HTERT RPE-1 (cell line): Measurements from ENCODE around the gene NDFIP1.

Experiments used
- in situ Hi-C: fragments of 300-500 bp; cut with MboI; formaldehyde crosslinking; loops from 4 replicates; pipeline ENCODE4 v1.14.3; 2020; ENCODE audit warnings: low sequenced_read_pairs

Gene NDFIP1

DNA sequence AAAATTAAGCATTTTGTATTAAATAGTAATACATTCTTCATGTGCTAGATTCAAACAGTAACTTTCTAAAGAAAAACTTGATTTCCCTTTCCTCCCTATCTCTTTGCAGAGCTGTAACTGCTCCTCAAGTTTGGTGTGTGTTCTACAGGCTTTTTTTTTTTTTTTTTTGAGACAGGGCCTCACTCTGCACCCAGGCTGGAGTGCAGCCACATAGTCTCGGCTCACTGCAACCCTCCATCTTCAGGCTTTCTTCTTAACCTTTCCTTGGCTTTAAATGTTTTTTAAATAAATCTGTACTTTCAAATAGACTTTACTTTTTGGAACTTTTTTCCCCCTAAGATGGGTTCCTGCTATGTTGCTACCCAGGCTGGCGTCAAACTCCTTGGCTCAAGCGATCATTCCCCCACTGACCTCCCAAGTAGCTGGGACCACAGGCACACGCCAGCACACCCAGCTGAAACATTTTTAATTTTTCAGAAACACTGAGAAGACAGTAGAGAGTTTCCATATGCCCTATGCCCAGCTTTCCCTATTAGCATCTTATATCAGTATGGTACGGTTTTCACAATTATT is 9.1 kb downstream of the NDFIP1 start:
- in situ Hi-C loops: no loop called here

DNA sequence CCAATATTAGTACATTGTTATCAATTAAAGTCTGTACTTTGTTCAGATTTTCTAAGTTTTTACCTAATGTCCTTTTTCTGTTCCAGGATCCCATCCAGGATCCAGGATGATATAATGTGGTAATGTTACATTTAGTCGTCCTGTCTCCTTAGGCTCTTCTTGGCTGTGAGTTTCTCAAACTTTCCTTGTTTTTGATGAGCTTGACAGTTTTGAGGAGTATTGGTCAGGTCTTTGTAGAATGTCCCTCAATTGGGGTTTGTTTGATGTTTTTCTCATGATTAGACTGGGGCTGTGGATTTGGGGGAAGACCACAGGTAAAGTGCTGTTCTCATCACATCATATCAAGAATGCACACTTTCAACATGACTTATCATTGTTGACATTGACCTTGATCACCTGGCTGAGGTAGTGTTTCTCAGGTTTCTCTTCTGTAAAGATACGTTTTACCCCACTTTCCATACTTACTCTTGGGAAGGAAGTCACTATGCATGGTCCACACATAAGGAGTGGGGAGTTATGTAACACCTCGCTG is 9.6 kb downstream of the NDFIP1 start:
- in situ Hi-C loops: no loop called here

DNA sequence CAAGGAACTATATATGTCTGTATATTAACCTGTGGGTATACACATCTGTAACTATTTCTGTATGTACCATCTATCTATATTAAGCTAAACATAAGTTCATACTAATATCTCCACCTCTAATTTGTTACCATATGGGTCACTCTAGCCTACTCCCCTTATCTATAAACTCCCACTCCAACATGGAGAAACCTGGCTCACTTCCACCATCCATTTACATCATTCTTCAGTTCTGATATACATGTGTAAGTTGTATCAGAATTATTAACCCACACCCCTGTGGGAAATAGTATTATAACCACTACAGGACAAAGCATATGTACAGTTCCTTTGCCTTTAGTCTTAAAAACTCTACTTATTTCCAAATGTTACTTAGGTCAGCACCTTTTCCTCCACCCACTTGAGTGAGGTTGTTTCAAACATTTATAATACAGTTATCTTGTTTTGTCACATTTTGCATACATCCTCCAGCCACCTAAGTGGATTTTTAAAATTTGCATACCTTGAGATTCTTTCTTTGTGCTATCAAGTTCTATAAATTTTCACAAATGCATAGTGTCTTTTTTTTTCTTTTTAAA is 10.6 kb downstream of the NDFIP1 start:
- in situ Hi-C loops: no loop called here

DNA sequence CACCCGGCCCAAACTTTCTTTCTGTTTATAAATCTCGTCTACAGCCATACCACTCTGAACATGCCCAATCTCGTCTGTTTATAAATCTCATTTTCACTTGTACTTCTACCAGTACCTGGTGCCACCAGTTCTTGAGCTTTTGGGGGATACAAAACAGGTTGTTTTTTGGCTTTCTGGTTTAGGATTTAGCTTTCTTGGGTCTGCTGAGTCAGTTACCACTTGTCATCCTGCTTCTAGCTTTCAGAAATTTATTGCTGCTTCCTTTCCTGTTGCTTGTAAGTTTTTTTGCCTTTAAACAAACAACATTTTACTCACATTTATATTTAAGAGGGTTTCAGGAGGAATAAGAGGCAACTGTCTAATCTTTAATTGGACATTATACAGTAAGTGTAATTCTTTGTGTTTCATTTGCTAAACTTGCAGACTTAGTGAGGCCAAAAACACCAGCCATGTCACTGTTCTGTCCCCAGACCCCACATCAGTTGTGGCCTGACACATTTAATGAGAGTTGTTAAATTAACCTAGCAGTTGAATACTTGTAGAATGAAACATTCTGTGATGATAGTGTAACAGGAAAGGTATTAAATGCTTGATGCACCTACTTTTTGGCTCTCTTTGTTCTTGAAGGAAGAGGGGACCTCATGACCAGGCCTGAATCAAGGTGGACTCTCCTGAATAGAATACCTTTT is 11.8 kb downstream of the NDFIP1 start:
- in situ Hi-C loops: no loop called here

DNA sequence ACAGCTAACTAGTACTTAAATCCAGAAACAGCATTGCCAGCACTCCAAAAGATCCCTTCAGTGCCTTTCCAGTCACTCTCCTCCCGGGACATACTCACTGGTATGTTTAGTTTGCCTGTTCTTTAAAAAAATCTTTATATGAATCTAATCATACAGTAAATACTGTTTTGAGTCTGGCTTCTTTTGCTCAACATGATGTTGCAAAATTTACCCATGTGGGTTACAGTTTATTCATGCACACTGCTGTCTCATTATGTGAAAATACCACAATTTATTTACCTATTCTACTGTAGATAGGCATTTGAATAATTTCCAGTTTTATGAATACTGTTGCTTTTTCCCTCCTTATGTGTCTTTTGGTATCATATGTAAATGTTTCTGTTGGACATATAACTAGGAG is 13.5 kb downstream of the NDFIP1 start:
- in situ Hi-C loops: no loop called here

DNA sequence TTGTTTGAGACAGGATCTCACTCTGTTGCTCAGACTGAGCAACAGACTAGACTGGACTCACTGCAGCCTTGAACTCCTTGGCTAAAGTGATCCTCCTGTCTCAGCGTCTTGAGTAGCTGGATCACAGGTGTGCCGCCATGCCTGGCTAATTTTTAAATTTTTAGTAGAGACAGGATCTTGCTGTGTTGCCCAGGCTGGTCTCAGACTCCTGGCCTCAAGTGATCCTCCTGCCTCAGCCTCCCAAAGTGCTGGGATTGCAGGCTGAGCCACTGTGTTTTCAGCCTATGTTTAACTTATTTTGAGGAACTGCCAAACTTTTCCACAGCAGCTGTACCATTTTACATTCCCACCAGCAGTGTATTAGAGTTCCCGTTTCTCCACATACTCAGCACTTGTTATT is 16.8 kb downstream of the NDFIP1 start:
- in situ Hi-C loops: no loop called here

DNA sequence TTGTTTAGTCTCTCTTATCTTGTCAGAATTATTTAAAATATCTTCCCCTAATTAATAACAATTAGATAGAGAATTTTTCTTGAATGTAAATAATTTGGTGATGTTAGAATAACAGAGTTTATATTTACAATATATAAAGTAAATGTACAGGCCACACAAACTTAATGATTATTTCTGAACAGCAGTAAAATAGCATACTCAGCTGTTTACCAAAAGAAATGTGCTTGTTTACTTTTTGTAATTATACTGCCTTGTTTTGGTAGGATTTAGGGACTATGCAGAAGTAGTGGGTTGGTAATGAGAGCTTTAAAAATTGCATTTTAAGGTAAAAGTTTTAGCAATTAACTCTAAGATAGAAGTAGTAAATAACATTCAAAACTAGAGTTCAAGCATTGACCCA is 17.4 kb downstream of the NDFIP1 start:
- in situ Hi-C loops: no loop called here

DNA sequence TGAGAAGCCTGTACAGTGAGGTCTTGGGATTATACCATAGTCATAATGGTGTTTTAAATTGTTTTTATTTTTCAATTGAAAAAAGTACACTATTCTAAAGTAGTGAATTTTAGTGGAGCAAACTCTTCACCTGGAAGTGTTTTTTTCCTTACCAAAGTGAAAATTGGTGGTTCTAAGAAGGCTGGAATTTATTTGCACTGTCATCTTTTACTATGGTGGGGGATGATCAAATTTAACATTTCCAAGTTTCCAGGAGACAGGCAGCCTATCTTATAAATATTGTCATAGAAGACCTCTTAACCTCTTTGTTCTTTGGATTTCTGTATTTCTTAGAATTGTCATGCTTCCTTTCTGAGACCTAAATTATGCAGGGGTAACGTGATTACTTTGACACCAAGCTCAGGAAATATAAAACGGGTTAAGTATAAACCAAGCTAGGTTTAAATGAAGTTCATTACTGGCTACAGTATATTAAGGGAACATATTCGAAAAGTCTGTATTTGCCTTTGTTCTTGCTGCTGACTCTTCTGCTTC is 20.2 kb downstream of the NDFIP1 start:
- in situ Hi-C loops: no loop called here

DNA sequence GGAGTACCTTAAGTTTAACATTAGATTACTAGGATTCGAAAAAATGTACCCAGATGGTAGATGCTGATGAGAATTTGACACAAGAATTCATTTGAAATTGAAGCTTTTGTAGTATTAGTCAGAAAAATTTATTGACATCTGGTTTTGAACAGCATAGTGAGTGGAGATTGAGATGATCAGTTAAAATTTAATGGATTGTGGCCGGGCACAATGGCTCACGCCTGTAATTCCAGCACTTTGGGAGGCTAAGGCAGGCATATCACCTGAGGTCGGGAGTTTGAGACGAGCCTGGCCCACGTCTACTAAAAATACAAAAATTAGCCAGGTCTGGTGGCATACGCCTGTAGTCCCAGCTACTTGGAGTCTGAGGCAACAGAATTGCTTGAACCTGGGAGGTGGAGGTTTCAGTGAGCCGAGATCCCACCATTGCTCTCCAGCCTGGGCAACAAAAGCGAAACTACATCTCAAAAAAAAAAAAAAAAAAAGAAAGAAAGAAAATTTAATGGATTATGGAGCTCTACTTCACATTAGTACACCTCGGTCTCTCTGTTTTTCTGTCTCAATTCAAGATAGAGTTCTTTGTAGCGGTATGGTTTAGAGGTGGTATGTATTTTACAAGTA is 21.0 kb downstream of the NDFIP1 start:
- in situ Hi-C loops: no loop called here

DNA sequence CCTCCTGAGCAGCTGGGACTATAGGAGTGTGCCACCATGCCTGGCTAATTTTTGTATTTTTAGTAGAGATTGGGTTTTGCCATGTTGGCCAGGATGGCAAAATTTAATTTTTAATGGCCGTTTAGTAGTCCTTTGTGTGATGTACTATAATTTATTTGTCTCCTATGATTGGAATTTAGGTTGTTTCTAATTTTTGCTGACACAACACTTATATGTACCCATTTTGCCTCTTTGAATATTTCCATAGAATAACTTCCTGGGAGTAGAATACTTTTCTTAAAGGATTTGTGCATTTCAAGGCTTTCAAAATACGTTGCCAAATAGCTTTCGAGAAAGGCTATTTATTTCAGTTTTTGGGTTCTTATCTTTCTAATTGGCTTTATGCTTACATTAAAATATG is 22.8 kb downstream of the NDFIP1 start:
- in situ Hi-C loops: no loop called here

DNA sequence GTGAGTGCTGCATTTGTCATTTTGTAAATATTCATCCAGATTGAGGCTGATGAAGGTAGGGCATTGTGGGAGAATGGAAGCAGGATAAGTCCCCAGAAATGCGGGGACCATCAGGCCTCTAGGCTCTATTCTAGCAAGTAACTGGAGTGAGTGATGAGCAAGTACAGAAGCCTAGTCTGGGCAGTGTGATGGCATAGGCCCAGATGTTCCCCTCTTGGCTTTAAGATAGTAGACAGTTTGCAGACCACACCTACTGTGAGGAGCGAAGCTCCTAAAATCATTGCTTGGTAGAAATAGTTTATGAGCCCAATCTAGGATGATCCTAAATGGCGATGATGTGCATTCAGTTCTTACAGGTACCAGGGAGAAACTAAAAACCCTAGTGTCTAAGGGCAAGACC is 24.3 kb downstream of the NDFIP1 start:
- in situ Hi-C loops: no loop called here

DNA sequence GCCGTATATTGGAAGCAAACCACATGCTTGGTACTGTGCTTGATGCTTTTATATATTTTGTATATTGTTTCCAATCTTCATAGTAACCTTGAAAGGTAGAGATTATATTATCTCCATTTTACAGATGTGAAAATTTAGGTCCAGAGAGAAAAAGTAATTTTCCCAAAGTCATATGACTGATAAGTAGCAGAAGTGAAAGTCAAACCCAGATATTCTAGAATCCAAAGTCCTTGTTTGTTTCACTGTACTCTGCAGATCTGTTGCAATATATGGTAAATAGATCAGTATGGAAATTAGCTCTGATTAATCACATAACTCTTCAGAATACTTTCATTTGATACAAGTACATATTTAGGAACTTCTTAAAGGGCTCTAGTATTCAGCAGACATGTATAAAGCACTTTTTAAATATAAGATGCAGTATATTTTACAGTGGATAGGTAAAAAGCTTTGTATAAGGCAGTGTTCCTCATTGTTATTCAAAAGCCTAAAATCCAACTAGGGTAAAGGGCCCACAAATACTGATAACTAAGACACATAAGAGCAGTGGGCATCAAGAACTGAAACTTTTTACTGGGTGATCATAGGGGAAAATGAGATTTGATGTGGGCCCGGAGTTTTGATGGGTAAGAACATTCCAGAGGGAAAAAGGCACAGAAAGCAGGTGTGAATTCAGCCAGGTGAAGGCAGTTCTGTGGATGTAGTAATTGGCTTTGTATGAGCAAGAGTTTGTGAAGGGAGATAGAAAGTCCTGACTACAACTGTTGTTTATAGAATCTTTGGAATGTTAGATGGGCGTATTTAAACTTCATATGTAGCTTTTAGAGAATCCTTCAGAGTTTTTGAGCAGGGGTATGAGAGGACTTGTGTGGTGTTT is 25.0 kb downstream of the NDFIP1 start:
- in situ Hi-C loops: no loop called here

DNA sequence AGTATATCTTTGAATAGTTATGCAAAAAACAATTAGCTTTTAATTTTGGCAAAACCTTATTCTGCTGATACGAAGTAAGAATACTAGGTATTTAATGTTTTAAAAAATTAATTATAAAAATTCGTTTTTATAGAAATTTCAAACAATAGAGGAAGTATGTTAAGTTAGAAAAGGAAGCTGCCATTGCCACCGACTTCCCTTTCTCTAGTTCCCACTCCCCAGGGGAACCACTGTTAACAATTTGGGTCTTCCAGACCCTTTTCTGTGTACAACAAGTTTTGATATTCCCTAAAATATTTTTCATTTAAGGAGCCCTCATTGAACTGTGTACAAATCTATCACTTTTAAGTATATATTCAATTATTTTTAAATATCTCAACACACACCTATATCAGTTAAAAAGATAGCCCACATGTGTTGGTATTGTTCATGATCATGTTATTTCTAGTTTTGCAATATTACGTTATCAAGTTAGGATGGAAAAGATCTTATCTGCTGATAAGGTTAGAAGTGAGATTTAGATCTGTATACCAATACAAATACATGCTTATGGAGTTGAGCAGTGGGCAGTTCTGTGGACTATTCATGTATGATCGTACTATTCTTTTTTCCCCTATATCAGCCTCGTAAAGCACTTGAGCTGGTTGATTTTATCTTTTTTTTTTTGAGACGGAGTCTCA is 25.9 kb downstream of the NDFIP1 start:
- in situ Hi-C loops: no loop called here

DNA sequence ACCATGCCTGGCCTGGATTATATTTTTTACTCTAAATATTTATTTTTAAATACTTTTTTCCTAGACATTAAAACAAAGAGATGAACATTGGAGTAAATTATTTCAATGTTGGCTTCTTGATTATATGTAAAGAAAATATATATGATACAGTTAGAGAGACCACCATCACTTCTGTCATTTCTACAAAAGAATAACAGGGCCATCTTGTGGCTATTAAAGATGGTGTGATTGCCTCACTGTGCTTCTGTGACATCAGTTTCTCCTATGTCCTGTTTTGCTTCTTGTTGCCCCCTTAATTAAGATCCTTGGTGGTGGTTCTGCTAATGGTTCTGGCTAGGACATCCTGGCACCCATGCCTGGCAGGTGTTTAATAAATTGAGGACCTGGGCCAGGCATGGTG is 32.9 kb downstream of the NDFIP1 start:
- in situ Hi-C loops: no loop called here

DNA sequence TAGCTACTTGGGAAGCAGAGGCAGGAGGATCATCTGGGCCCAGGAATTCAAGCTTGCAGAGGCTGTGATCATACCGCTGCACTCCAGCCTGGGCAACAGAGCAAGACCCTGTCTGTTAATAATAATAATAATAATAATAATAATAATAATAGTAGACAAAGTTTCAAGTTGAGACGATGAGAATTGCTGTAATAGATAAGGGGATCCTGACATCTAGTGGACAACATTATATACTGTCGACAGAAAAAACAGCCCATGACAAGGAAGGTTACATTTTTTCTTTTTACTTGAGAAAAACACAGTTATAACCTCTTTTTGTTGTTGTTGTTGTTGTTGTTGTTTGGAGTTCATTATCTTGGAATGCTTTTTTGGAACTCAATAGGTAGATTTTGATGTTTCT is 35.3 kb downstream of the NDFIP1 start:
- in situ Hi-C loops: no loop called here

DNA sequence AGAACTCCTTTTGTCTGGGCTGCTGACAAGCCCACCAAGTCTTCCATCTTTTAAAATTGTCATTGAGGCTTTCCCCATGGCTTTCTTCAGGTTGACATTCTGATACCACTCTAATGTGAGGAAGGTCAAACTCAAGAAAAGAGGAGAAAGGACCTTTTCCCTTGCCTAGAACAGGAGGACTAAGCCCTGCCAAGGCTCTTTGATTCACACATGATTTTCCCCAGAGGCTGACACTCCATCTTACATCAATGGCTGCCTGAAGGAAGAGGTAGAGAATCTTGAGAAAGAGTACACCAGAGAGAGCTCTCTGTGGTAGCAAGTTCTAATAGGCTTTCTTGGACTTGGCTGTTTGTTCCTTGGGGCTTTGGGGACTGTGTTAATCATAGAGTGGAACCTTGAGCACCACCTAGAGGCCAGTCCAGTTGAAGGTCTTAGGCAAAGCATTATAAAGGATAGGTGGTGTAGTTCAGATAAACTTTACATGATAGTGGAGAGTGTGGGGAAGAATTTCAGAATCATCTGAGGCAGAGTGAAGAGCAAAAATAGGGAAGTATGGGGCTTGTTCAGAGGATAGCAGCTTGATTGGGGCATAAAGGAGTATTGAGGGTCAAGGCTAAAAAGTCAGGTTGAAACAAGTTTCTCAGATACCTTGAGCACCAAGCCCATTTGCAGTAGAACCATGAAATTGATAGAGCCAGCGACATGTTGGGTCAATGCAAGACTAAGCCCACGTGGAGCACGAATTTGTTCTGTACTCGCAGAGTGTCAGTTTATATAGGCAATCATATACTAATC is 36.7 kb downstream of the NDFIP1 start:
- in situ Hi-C loops: no loop called here

DNA sequence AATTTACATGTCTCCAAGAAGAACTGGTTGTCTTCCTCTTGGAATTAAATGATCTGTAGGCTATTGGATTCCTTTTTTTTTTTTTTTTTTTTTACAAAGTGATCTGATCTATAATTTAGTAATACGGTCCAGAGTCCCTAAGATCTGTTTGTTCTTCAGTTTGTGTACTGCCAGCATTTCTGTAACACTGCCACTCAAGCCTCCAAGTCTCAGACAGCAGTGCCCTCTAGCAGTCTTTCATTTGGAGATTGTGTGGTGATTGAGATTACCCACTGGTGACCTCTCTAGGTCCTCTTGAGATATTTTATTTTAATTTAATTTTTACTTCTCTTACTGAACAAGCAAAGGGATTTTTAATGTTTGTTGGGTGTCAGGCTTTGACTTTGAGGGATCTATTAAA is 40.8 kb downstream of the NDFIP1 start:
- in situ Hi-C loops: no loop called here

DNA sequence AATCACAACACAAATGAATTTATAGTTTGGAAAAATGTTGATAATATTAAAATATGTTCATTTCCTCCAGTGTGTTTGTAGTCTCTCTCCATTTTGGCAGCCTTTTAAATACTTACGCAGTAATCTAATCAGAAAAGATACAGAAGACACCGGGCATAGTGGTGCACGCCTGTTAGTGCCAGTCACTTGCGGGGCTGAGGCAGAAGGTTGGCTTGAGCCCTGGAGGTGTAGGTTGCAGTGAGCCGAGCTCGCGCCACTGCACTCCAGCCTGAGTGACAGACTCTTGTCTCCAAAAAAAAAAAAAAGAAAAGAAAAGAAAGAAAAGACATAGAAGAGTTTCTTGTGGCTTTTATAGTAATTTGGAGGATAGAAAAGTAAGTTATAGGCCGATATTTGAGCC is 41.9 kb downstream of the NDFIP1 start:
- in situ Hi-C loops: no loop called here
